Fibroblast of lung (primary cell): ENCODE results near the gene KPNA1. TPM values are rescaled to one million over a fixed set of nuclear protein-coding genes. Genes with fewer than 3 reads are reported as not detected.

Source experiments
- DNase-seq, 2 donors: peaks; one replicate each; pipeline versions ENCODE4 v3.0.0 to v3.0.0-alpha.2; 2010; ENCODE audit warnings: low read depth in 2 of 2
- H2AFZ ChIP-seq: 2 replicates; pipeline ENCODE4 v1.5.1; 2012; ENCODE audit warnings: low read length, control low read depth, inconsistent platforms
- H3K27ac ChIP-seq: 2 replicates; pipeline ENCODE4 v1.5.1; 2011; ENCODE audit warnings: low read length, control low read depth; ENCODE audit not compliant: insufficient read depth
- H3K27me3 ChIP-seq: 2 replicates; pipeline ENCODE4 v1.5.1; 2011; ENCODE audit warnings: mild to moderate bottlenecking, low read length; ENCODE audit not compliant: control insufficient read depth, insufficient read depth
- H3K36me3 ChIP-seq: 2 replicates; pipeline ENCODE4 v1.5.1; 2011; ENCODE audit warnings: low read length; ENCODE audit not compliant: control insufficient read depth, insufficient read depth
- H3K4me1 ChIP-seq: 2 replicates; pipeline ENCODE4 v1.5.1; 2011; ENCODE audit warnings: low read length; ENCODE audit not compliant: control insufficient read depth, insufficient read depth; ENCODE audit errors: extremely low read depth
- H3K4me2 ChIP-seq: 2 replicates; pipeline ENCODE4 v1.5.1; 2011; ENCODE audit warnings: low read length, control low read depth; ENCODE audit not compliant: insufficient read depth; ENCODE audit errors: extremely low read depth
- H3K4me3 ChIP-seq, 4 experiments: fragments of 200-600 bp in 1 of 4; sonication (generic) in 1 of 4; replicated peaks in 1 of 4; 2 replicates each; pipeline ENCODE4 v1.5.1; 2011 to 2016; ENCODE audit warnings: low read length in 4 of 4, low read depth in 3 of 4, mild to moderate bottlenecking in 3 of 4, control low read depth in 2 of 4, inconsistent platforms in 1 of 4, mixed read lengths in 1 of 4; ENCODE audit not compliant: insufficient read depth in 1 of 4; ENCODE audit errors: control extremely low read depth in 1 of 4
- H3K79me2 ChIP-seq: 2 replicates; pipeline ENCODE4 v1.5.1; 2012; ENCODE audit warnings: mild to moderate bottlenecking, low read length, inconsistent platforms; ENCODE audit not compliant: control insufficient read depth, insufficient read depth
- H3K9ac ChIP-seq: 2 replicates; pipeline ENCODE4 v1.5.1; 2011; ENCODE audit warnings: mild to moderate bottlenecking, low read length, control low read depth; ENCODE audit not compliant: insufficient read depth
- H3K9me3 ChIP-seq: 2 replicates; pipeline ENCODE4 v1.5.1; 2012; ENCODE audit warnings: low read depth, low read length; ENCODE audit not compliant: control insufficient read depth, insufficient read depth
- H4K20me1 ChIP-seq: 2 replicates; pipeline ENCODE4 v1.5.1; 2011; ENCODE audit warnings: low read length; ENCODE audit not compliant: control insufficient read depth, insufficient read depth; ENCODE audit errors: extremely low read depth
- EZH2 ChIP-seq: IDR thresholded peaks from 2 replicates; pipeline ENCODE4 v1.5.1; 2012; ENCODE audit warnings: low read length, control low read depth, mild to moderate bottlenecking; ENCODE audit errors: missing control alignments
- polyA minus RNA-seq: library from RNA; depleted of rRNA, polyadenylated mRNA; stranded (reverse); fragments of >200 nt; gene quantifications from 2 replicates; pipeline ENCODE4 v1.2.3, GENCODE V29; 2011; ENCODE audit warnings: low replicate concordance
- polyA plus RNA-seq, 2 donors: library from polyadenylated mRNA; depleted of rRNA in 1 of 2; stranded (reverse) in 1 of 2; unstranded in 1 of 2; fragments of >200 nt; gene quantifications; 2 replicates each; pipeline ENCODE4 v1.2.1, GENCODE V29; 2011 to 2012; ENCODE audit warnings: missing spikeins in 1 of 2
- total RNA-seq: library from RNA; depleted of rRNA; stranded (reverse); fragments of >200 nt; gene quantifications from 2 replicates; pipeline ENCODE4 v1.2.1, GENCODE V29; 2014
- TF ChIP-seq, protein P1 (sequence below), 2 donors: IDR thresholded peaks in 1 of 2; conservative IDR thresholded peaks in 1 of 2; 1 replicate in 1 of 2; 2 replicates in 1 of 2; pipeline ENCODE4 v1.5.1; 2011 to 2012; ENCODE audit warnings: low read length in 2 of 2, control low read depth in 1 of 2, inconsistent platforms in 1 of 2, low read depth in 1 of 2, mild to moderate bottlenecking in 1 of 2

KPNA1 gene
- 21.3 and 23.9 TPM in 2 replicates for total RNA-seq
- 54.5 and 56.0 TPM in 2 replicates for polyA plus RNA-seq
- polyA plus RNA-seq (2012) = 39.3 and 45.3 TPM in 2 replicates
- 85.4 and 87.8 TPM in 2 replicates for polyA minus RNA-seq

DNA sequence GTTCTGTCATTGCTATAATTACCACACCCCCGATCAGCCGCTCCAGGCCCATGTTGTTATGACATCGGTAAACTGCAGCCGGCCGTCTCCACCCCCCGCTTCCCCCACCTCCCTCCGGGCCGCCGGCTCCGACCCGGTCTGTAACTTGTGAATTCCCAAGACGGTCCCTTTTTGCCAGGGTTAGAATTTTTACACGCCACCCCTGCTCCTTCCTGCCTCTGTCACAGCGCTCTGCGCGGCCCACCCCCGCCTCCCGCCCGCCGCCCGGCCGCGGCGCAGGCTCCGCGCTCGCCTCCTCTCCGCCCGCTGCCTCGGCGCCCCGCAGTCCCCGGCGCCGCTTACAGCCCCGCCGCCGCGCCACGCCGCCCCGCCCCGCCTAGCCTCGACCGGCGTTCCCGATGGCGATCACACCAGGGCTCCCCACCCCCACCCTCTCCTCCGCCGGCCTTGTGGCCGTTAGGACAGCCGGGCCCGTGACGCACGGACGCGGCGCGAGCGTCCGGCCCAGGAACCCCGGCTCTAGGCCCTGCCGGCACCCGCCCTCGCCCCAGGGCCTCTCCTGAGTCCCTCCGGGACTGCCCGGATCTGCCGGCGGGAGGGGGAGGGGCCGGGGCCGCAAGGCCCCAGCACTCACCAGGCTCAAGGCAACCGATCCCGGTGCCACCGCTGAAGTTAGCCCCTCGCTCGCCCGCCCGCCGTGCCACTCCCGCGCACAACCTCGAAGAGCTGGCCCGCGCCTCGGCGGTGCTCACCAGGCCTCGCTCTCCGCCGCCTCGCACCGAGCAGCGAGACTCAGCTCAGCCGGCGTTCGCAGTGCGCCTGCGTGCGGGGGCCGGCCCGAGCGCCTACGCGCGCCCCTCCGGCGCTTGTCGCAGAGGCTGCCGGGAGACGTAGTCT lies at the start of gene KPNA1:
Gene KPNA1 (minus strand): TSS at position 817 of the 897 bp plus-strand sequence. CDS start 18,374 bp downstream, outside the sequence.
- Histone ChIP-seq H4K20me1 (no peaks in the 10 kb centered on the region), H3K4me2 (peak within 1 kb of the TSS; percentile 97), H3K4me3 (peak within 1 kb of the TSS; percentile 72 to 95 (median 76)), H3K9me3 (no peaks in the 10 kb centered on the region), H3K4me1 (no peaks in the 10 kb centered on the region), H3K79me2 (peaks cover 45% of the 10 kb centered on the region), H3K27ac (peak within 1 kb of the TSS; percentile 92), H3K36me3 (no peaks in the 10 kb centered on the region), H3K9ac (peak within 1 kb of the TSS; percentile 94), H3K27me3 (no peaks in the 10 kb centered on the region), H2AFZ (peak within 1 kb of the TSS; percentile 98)
- peak; percentile 83 to 88 for DNase-seq
- no peak for TF ChIP-seq EZH2
- TF ChIP-seq, protein P1, sequence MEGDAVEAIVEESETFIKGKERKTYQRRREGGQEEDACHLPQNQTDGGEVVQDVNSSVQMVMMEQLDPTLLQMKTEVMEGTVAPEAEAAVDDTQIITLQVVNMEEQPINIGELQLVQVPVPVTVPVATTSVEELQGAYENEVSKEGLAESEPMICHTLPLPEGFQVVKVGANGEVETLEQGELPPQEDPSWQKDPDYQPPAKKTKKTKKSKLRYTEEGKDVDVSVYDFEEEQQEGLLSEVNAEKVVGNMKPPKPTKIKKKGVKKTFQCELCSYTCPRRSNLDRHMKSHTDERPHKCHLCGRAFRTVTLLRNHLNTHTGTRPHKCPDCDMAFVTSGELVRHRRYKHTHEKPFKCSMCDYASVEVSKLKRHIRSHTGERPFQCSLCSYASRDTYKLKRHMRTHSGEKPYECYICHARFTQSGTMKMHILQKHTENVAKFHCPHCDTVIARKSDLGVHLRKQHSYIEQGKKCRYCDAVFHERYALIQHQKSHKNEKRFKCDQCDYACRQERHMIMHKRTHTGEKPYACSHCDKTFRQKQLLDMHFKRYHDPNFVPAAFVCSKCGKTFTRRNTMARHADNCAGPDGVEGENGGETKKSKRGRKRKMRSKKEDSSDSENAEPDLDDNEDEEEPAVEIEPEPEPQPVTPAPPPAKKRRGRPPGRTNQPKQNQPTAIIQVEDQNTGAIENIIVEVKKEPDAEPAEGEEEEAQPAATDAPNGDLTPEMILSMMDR (conservative IDR thresholded peaks at IDR 0.05 in 1 of 2, IDR thresholded peaks at IDR 0.05 in 1 of 2; ENCODE audit: low read depth in 1 of 2, low read length in 2 of 2) = no peak

DNA sequence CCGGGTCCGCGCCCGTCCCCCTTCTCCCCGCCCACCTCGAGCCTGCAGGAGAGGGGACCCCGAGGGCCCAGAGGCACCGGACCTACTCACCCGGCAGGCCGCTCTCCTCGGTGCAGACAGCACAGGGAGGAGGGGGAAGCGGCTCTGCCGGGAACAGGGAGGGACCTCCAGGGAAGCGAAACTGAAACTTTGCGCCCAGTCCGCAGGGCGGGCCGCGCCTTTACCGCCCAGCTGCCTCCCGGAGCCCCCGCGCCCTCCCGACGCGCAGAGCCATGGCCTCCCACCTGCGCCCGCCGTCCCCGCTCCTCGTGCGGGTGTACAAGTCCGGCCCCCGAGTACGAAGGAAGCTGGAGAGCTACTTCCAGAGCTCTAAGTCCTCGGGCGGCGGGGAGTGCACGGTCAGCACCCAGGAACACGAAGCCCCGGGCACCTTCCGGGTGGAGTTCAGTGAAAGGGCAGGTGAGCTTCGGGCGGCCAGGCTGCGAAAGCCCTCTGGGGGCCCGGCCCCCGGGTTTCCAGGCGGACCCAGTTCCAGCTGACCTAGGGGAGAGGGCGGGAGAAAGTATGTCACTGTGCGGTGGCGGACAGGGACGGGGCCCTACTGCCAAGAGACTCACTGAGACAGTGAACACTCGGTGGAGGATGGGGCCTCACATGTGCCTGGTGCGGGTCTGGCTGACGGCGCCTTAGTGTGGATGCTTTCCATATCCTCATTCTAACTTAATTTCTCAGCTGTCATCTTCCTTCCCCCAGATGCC lies 49.6 kb upstream of the KPNA1 start, which contains the start of the genes DTX3L and PARP9:
Gene DTX3L (plus strand): TSS at position 184 of the 758 bp plus-strand sequence. CDS start 89 bp downstream, at position 273.
Gene PARP9 (minus strand): TSS at position 146 of the 758 bp plus-strand sequence. CDS start 4,680 bp downstream, outside the sequence.
- Histone ChIP-seq H3K9me3 (no peaks in the 10 kb centered on the region), H2AFZ (peak within 1 kb of the TSS; percentile 60), H3K4me3 (peak within 1 kb of the TSS; percentile 82 to 97 (median 90)), H3K27me3 (no peaks in the 10 kb centered on the region), H3K4me2 (peak within 1 kb of the TSS; percentile 91), H4K20me1 (no peaks in the 10 kb centered on the region), H3K36me3 (peaks cover 12% of the 10 kb centered on the region), H3K79me2 (peaks cover 19% of the 10 kb centered on the region), H3K27ac (peak within 1 kb of the TSS; percentile 96), H3K9ac (peak within 1 kb of the TSS; percentile 92), H3K4me1 (no peaks in the 10 kb centered on the region)
- DNase-seq = peak; percentile 81 to 83
- TF ChIP-seq, protein P1 (conservative IDR thresholded peaks at IDR 0.05 in 1 of 2, IDR thresholded peaks at IDR 0.05 in 1 of 2; ENCODE audit: low read depth in 1 of 2, low read length in 2 of 2) = no peak
- TF ChIP-seq EZH2 = no peak

DNA sequence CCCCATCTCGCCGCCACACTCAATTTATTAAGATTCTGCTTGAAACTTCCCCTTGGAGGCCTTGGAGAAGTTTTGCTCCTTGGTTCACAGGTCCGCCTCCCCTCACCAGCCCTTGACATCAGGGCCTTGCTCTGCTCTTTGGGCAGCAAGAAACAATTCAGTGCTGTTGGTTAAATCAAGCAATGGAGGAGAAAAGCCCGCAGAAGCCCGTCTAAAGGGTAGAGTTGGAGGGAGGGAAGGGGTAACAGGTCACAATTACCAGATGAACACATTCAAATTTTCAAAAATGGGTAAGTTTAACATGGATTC lies 48.9 kb upstream of the KPNA1 start:
- H3K4me3 ChIP-seq = peak overlapping the region; percentile 82 to 97 (median 90)
- TF ChIP-seq, protein P1 (conservative IDR thresholded peaks at IDR 0.05 in 1 of 2, IDR thresholded peaks at IDR 0.05 in 1 of 2; ENCODE audit: low read depth in 1 of 2, low read length in 2 of 2) = no peak
- no peak for TF ChIP-seq EZH2
- H3K9me3 ChIP-seq = no peaks in the 10 kb centered on the region
- no peaks in the 10 kb centered on the region for H3K27me3 ChIP-seq
- no peaks in the 10 kb centered on the region for H4K20me1 ChIP-seq
- peak overlapping the region; percentile 96 for H3K27ac ChIP-seq
- H3K4me2 ChIP-seq = peak overlapping the region; percentile 64
- DNase-seq = peak; percentile 15 to 24
- peaks cover 19% of the 10 kb centered on the region for H3K79me2 ChIP-seq
- H3K4me1 ChIP-seq = no peaks in the 10 kb centered on the region
- peaks cover 6% of the 10 kb centered on the region for H3K36me3 ChIP-seq
- H3K9ac ChIP-seq = peak overlapping the region; percentile 92
- peak overlapping the region; percentile 29 for H2AFZ ChIP-seq
